HepG2 (cell line): ENCODE results near the gene FOSB. TPM values are rescaled to one million over a fixed set of nuclear protein-coding genes. Genes with fewer than 3 reads are reported as not detected.

Experiments
- CEBPB ChIP-seq: IDR thresholded peaks from 2 replicates; pipeline ENCODE4 v1.6.1; 2011; ENCODE audit warnings: low read depth, low read length, improper control_type of control experiment, borderline replicate concordance
- EED ChIP-seq: sonication (generic); formaldehyde crosslinking; IDR thresholded peaks from 2 replicates; pipeline ENCODE4 v1.5.0; 2020; ENCODE audit warnings: mild to moderate bottlenecking, missing genetic modification reagents
- ETS1 ChIP-seq: sonication (generic); formaldehyde crosslinking; IDR thresholded peaks from 2 replicates; pipeline ENCODE4 v1.4.0; 2020; ENCODE audit warnings: missing genetic modification reagents
- FOXM1 ChIP-seq: sonication (generic); formaldehyde crosslinking; IDR thresholded peaks from 2 replicates; pipeline ENCODE4 v1.5.0; 2020; ENCODE audit warnings: missing genetic modification reagents
- HOXA3 ChIP-seq: sonication (generic); formaldehyde crosslinking; IDR thresholded peaks from 2 replicates; pipeline ENCODE4 v1.5.0; 2020; ENCODE audit warnings: missing genetic modification reagents
- MTA3 ChIP-seq: sonication (generic); formaldehyde crosslinking; IDR thresholded peaks from 2 replicates; pipeline ENCODE4 v1.4.0; 2020; ENCODE audit warnings: missing genetic modification reagents
- MYPOP ChIP-seq: sonication (generic); formaldehyde crosslinking; IDR thresholded peaks from 2 replicates; pipeline ENCODE4 v1.8.1; 2023; ENCODE audit warnings: mild to moderate bottlenecking, moderate library complexity, missing genetic modification reagents
- NFATC3 ChIP-seq: sonication (generic); formaldehyde crosslinking; IDR thresholded peaks from 2 replicates; pipeline ENCODE4 v1.5.1; 2020; ENCODE audit warnings: mild to moderate bottlenecking, missing genetic modification reagents
- POLR2G ChIP-seq: fragments of 200-400 bp; formaldehyde crosslinking; IDR thresholded peaks from 2 replicates; pipeline ENCODE4 v1.6.1; 2018; ENCODE audit warnings: mild to moderate bottlenecking, low read depth, low read length, moderate library complexity
- RFX3 ChIP-seq: IDR thresholded peaks from 2 replicates; pipeline ENCODE4 v1.6.1; 2016; ENCODE audit warnings: missing biosample characterization, missing genetic modification reagents
- SNRNP70 ChIP-seq: fragments of 200-400 bp; formaldehyde crosslinking; IDR thresholded peaks from 2 replicates; pipeline ENCODE4 v1.6.1; 2017; ENCODE audit warnings: mild to moderate bottlenecking, low read depth, low read length, moderate library complexity
- SOX6 ChIP-seq, 2 experiments: fragments of 450-650 bp in 1 of 2; sonication (generic) in 1 of 2; formaldehyde crosslinking in 1 of 2; IDR thresholded peaks; 2 replicates each; pipeline versions ENCODE4 v1.4.0 to v1.6.1; 2017 to 2020; ENCODE audit warnings: antibody characterized with exemption in 1 of 2, mild to moderate bottlenecking in 1 of 2, missing genetic modification reagents in 1 of 2
- SRSF9 ChIP-seq: fragments of 200-400 bp; formaldehyde crosslinking; IDR thresholded peaks from 2 replicates; pipeline ENCODE4 v1.6.1; 2018; ENCODE audit warnings: borderline replicate concordance, mild to moderate bottlenecking, low read depth, low read length; ENCODE audit not compliant: insufficient read depth, poor library complexity, severe bottlenecking
- TAF1 ChIP-seq: sonication (generic); formaldehyde crosslinking; IDR thresholded peaks from 2 replicates; pipeline ENCODE4 v1.4.0; 2020; ENCODE audit warnings: missing genetic modification reagents
- TERF1 ChIP-seq: sonication (generic); formaldehyde crosslinking; IDR thresholded peaks from 2 replicates; pipeline ENCODE4 v1.8.0; 2022; ENCODE audit warnings: mild to moderate bottlenecking, missing genetic modification reagents, moderate library complexity
- YEATS4 ChIP-seq: sonication (generic); formaldehyde crosslinking; IDR thresholded peaks from 2 replicates; pipeline ENCODE4 v1.4.0; 2020; ENCODE audit warnings: missing genetic modification reagents, borderline replicate concordance
- ZBTB14 ChIP-seq: sonication (generic); formaldehyde crosslinking; IDR thresholded peaks from 2 replicates; pipeline ENCODE4 v1.4.0; 2020; ENCODE audit warnings: missing genetic modification reagents
- ZBTB39 ChIP-seq: sonication (generic); formaldehyde crosslinking; IDR thresholded peaks from 2 replicates; pipeline ENCODE4 v1.5.0; 2020; ENCODE audit warnings: missing genetic modification reagents
- ZBTB43 ChIP-seq: sonication (generic); formaldehyde crosslinking; conservative IDR thresholded peaks from 2 replicates; pipeline ENCODE4 v1.4.0; 2020; ENCODE audit warnings: missing genetic modification reagents
- polyA plus RNA-seq, 8 experiments: library from polyadenylated mRNA; depleted of rRNA in 3 of 8; stranded (reverse) in 7 of 8; unstranded in 1 of 8; fragments of >200 nt; fragmentation: Illumina TruSeq in 4 of 8; extraction: Trizol in 4 of 8; gene quantifications; 2 replicates each; pipeline versions ENCODE4 v1.2.1 to v1.2.3, GENCODE V29; 2011 to 2016; ENCODE audit warnings: low read depth in 4 of 8, missing spikeins in 1 of 8, mixed read lengths in 1 of 8; ENCODE audit not compliant: insufficient read depth in 1 of 8
- total RNA-seq, 5 experiments: library from RNA; depleted of rRNA; stranded (reverse); fragments of >200 nt; fragmentation: Illumina TruSeq; extraction: Trizol; gene quantifications; 2 replicates each; pipeline ENCODE4 v1.2.3, GENCODE V29; 2016; ENCODE audit warnings: low read depth in 1 of 5

FOSB gene
- total and polyA plus RNA-seq, 2 of the 13 experiments (the other 11 are each of a cell fraction or from before 2014, with no cell fraction given) = 2.8 to 6.0 TPM

GRCh38 chr19:45506246-45506988 lies 38.6 kb downstream of the FOSB start (continued):
- TF ChIP-seq ETS1 (CRISPR knock-in tag) (no peak), ZBTB14 (no peak), FOXM1 (no peak), POLR2G (peak; percentile 85), TERF1 (CRISPR knock-in tag) (no peak), NFATC3 (CRISPR knock-in tag) (no peak), CEBPB (no peak), SNRNP70 (no peak), TAF1 (peak; percentile 45; the same call in 1 of the 2 replicates), RFX3 (CRISPR knock-in tag) (no peak), HOXA3 (peak; percentile 68; the same call in 1 of the 2 replicates), MYPOP (CRISPR knock-in tag) (no peak), SRSF9 (no peak), SOX6 (IDR thresholded peaks at IDR 0.05) (no peak), SOX6 (CRISPR knock-in tag; IDR thresholded peaks at IDR 0.05) (peak; percentile 64; the same call in 1 of the 2 replicates), ZBTB39 (CRISPR knock-in tag) (no peak), YEATS4 (CRISPR knock-in tag) (peak; percentile 17; the same call in 1 of the 2 replicates), EED (CRISPR knock-in tag) (no peak), MTA3 (CRISPR knock-in tag) (no peak), ZBTB43 (no peak)
